ENCODE results near the gene WDR62.

Gene WDR62

GRCh38 chr19:36054733-36055686 lies at the start of gene WDR62:
Gene WDR62, plus strand, starts transcription at chr19:36054897. Its CDS starts 75 bp downstream, at chr19:36054972.
- Histone ChIP-seq H3K4me3 (ENCODE audit: low read depth in 1 of 2, low read length in 2 of 2) (peak within 1 kb of the TSS; percentile 86 to 96), H3K27ac (ENCODE audit: low read length) (peak within 1 kb of the TSS; percentile 94), H3K9me3 (ENCODE audit: control insufficient read depth in 1 of 2, low read length in 2 of 2) (no peaks in the 10 kb centered on the region), H3K36me3 (ENCODE audit: control insufficient read depth in 1 of 2, insufficient read depth in 2 of 2, low read length in 2 of 2) (peaks cover 0 to 7% of the 10 kb centered on the region in 2 donors), H3K27me3 (ENCODE audit: low read depth, low read length) (no peaks in the 10 kb centered on the region), H3K4me1 (ENCODE audit: control insufficient read depth in 1 of 2, insufficient read depth in 2 of 2, low read length in 2 of 2) (peaks cover 0 to 12% of the 10 kb centered on the region in 2 donors)

DNA sequence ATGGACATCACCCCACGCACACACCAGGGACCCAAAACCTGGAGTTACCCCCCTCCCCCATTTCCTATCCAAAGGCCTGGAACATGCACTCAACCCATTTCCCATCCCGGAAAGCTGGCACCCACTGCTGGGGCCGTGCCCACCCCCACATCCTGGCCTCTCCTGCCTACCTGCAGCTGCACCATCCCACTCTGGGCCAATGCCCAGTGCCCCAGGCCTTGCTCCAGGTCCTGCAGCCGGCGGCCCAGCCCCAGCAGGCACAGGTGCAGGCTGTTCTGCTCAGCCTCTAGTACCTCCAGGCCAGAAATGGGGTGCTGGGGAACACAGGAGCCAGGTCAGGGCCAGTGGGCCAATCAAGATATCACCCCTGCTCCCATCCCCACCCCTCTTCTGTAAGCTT lies 47.7 kb upstream of the WDR62 start:
- H3K4me1 ChIP-seq (ENCODE audit: control insufficient read depth in 1 of 2, insufficient read depth in 2 of 2, low read length in 2 of 2): peaks cover 3 to 7% of the 10 kb centered on the region in 2 donors
- no peak overlapping the region for H3K27ac ChIP-seq (ENCODE audit: low read length)
- peaks cover 0 to 5% of the 10 kb centered on the region in 2 donors for H3K36me3 ChIP-seq (ENCODE audit: control insufficient read depth in 1 of 2, insufficient read depth in 2 of 2, low read length in 2 of 2)
- H3K27me3 ChIP-seq (ENCODE audit: low read depth, low read length): no peaks in the 10 kb centered on the region
- H3K4me3 ChIP-seq (ENCODE audit: low read depth in 1 of 2, low read length in 2 of 2): no peak overlapping the region
- H3K9me3 ChIP-seq (ENCODE audit: control insufficient read depth in 1 of 2, low read length in 2 of 2): no peaks in the 10 kb centered on the region

DNA sequence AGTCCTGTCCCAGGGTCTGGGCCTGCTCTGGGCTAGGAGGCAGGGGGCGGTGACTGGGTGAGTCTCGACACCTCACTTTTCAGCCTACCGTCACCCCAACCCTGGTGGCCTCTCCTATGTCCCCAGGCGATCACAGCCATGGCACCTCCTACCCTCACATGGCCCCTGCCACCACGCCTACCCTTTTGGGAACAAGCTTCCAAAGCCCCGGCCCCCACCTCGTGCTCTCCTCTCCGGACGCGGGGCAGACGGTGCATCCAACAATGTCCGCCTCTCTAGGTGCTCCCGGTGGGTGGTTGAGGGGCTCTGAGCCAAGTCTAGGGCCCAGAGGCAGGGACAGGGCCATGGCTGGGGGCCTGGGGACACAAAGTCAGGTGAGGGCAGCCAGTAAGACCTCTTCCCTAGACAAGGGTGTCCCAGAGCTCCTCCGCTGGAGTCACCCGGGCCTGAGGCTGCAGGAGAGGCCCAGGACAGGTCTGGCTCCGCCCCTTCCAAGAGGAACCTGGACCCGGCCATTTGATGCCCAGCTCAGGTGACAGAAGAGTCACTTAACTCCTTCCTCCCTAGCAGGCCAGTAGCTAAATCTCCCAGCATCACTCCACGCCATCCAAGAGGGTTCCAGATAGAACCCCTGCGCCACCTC lies 46.2 kb upstream of the WDR62 start, which contains the start of gene SYNE4:
Gene SYNE4, minus strand, starts transcription at position 478 of the 643 bp plus-strand sequence. Its CDS starts 132 bp downstream, at position 346.
- no peaks in the 10 kb centered on the region for H3K36me3 ChIP-seq (ENCODE audit: control insufficient read depth in 1 of 2, insufficient read depth in 2 of 2, low read length in 2 of 2)
- no peaks in the 10 kb centered on the region for H3K27me3 ChIP-seq (ENCODE audit: low read depth, low read length)
- H3K4me3 ChIP-seq (ENCODE audit: low read depth in 1 of 2, low read length in 2 of 2): peak within 1 kb of the TSS; percentile 33 to 48
- H3K9me3 ChIP-seq (ENCODE audit: control insufficient read depth in 1 of 2, low read length in 2 of 2): no peaks in the 10 kb centered on the region
- no peak within 1 kb of the TSS for H3K27ac ChIP-seq (ENCODE audit: low read length)
- peaks cover 3 to 12% of the 10 kb centered on the region in 2 donors for H3K4me1 ChIP-seq (ENCODE audit: control insufficient read depth in 1 of 2, insufficient read depth in 2 of 2, low read length in 2 of 2)

- no peak overlapping the region for H3K27ac ChIP-seq (ENCODE audit: low read length)
- H3K4me1 ChIP-seq (ENCODE audit: control insufficient read depth in 1 of 2, insufficient read depth in 2 of 2, low read length in 2 of 2): peaks cover 3 to 13% of the 10 kb centered on the region in 2 donors
- no peaks in the 10 kb centered on the region for H3K36me3 ChIP-seq (ENCODE audit: control insufficient read depth in 1 of 2, insufficient read depth in 2 of 2, low read length in 2 of 2)
- no peaks in the 10 kb centered on the region for H3K27me3 ChIP-seq (ENCODE audit: low read depth, low read length)
- H3K4me3 ChIP-seq (ENCODE audit: low read depth in 1 of 2, low read length in 2 of 2): peak overlapping the region; percentile 33 to 48
- no peaks in the 10 kb centered on the region for H3K9me3 ChIP-seq (ENCODE audit: control insufficient read depth in 1 of 2, low read length in 2 of 2)
These were observed 45.5 kb upstream of the WDR62 start for GRCh38 chr19:36009220-36009619.

DNA sequence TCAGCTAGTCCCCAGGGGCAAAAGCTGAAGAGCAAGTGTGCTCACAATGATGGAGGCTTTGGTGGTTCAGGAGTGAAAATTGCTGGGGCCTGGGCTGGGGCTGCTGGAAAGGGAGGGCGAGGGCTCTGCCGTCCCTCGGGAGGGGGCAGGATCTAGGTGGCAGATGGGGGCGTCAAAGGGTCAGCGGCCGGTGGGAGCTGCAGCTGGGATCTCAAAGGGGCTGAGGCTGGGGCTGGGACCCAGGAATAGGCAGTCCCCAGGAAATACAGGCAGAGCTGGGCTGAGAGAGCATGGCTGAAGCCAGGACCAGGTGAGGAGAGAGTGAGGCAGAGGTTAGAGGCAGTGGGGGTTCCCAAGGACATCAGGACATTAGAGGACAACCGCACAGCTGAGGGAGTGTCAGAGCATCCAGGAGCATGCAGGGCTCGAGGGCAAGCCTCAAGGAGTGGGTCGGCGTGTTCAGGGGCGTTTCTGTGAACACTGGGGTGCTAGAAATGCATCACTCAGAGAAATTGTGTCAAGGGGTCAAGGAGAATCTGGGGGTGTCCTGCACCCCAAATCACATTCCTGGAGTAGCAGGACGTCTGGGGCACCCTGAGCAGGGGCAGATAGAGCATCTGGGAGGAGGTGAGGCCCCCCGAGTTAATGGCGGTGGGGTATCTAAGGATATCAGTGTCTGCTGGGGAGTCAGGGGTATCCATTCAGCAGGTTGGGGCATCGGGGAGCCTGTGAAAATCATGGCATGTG lies 44.9 kb upstream of the WDR62 start:
- Histone ChIP-seq H3K27me3 (ENCODE audit: low read depth, low read length) (no peaks in the 10 kb centered on the region), H3K9me3 (ENCODE audit: control insufficient read depth in 1 of 2, low read length in 2 of 2) (no peaks in the 10 kb centered on the region), H3K36me3 (ENCODE audit: control insufficient read depth in 1 of 2, insufficient read depth in 2 of 2, low read length in 2 of 2) (no peaks in the 10 kb centered on the region), H3K4me3 (ENCODE audit: low read depth in 1 of 2, low read length in 2 of 2) (peak overlapping the region; percentile 33 to 48), H3K4me1 (ENCODE audit: control insufficient read depth in 1 of 2, insufficient read depth in 2 of 2, low read length in 2 of 2) (peaks cover 6 to 17% of the 10 kb centered on the region in 2 donors), H3K27ac (ENCODE audit: low read length) (no peak overlapping the region)

DNA sequence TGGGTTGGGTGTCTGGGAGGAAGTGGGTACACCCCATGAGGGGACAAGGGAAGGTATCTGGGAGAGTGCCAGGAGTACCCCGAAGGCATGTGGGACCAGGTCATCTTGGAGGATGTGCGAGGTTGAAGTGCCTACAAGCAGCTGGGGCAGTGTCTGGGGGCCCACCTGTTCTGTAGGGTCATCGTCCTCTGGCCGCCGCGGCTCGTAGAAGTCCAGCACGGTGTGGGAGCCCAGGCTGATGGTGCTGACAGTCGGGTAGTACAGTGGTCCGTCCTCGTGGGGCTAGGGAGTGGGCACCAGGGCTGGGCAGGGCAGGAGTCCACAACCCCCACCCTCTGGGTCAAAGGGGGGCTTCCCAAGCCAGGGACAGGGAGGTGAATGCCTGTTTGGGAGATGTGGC lies 44.3 kb upstream of the WDR62 start:
- no peak overlapping the region for H3K4me3 ChIP-seq (ENCODE audit: low read depth in 1 of 2, low read length in 2 of 2)
- peaks cover 6 to 18% of the 10 kb centered on the region in 2 donors for H3K4me1 ChIP-seq (ENCODE audit: control insufficient read depth in 1 of 2, insufficient read depth in 2 of 2, low read length in 2 of 2)
- no peaks in the 10 kb centered on the region for H3K27me3 ChIP-seq (ENCODE audit: low read depth, low read length)
- H3K27ac ChIP-seq (ENCODE audit: low read length): no peak overlapping the region
- H3K36me3 ChIP-seq (ENCODE audit: control insufficient read depth in 1 of 2, insufficient read depth in 2 of 2, low read length in 2 of 2): no peaks in the 10 kb centered on the region
- H3K9me3 ChIP-seq (ENCODE audit: control insufficient read depth in 1 of 2, low read length in 2 of 2): no peaks in the 10 kb centered on the region

- Histone ChIP-seq H3K27ac (ENCODE audit: low read length) (peak overlapping the region; percentile 94), H3K27me3 (ENCODE audit: low read depth, low read length) (no peaks in the 10 kb centered on the region), H3K36me3 (ENCODE audit: control insufficient read depth in 1 of 2, insufficient read depth in 2 of 2, low read length in 2 of 2) (peaks cover 4 to 27% of the 10 kb centered on the region in 2 donors), H3K4me3 (ENCODE audit: low read depth in 1 of 2, low read length in 2 of 2) (peak overlapping the region; percentile 82 to 87), H3K4me1 (ENCODE audit: control insufficient read depth in 1 of 2, insufficient read depth in 2 of 2, low read length in 2 of 2) (peaks cover 6 to 18% of the 10 kb centered on the region in 2 donors), H3K9me3 (ENCODE audit: control insufficient read depth in 1 of 2, low read length in 2 of 2) (no peaks in the 10 kb centered on the region)
These were observed 41.3 kb upstream of the WDR62 start for GRCh38 chr19:36013280-36014011.

- Histone ChIP-seq H3K9me3 (ENCODE audit: control insufficient read depth in 1 of 2, low read length in 2 of 2) (no peaks in the 10 kb centered on the region), H3K4me3 (ENCODE audit: low read depth in 1 of 2, low read length in 2 of 2) (peak within 1 kb of the TSS; percentile 82 to 87), H3K36me3 (ENCODE audit: control insufficient read depth in 1 of 2, insufficient read depth in 2 of 2, low read length in 2 of 2) (peaks cover 4 to 27% of the 10 kb centered on the region in 2 donors), H3K27ac (ENCODE audit: low read length) (peak within 1 kb of the TSS; percentile 94), H3K27me3 (ENCODE audit: low read depth, low read length) (no peaks in the 10 kb centered on the region), H3K4me1 (ENCODE audit: control insufficient read depth in 1 of 2, insufficient read depth in 2 of 2, low read length in 2 of 2) (peaks cover 3 to 18% of the 10 kb centered on the region in 2 donors)
These were observed 40.4 kb upstream of the WDR62 start, which contains the start of gene ALKBH6 for GRCh38 chr19:36014012-36014924. Gene ALKBH6, minus strand, starts transcription at chr19:36014213. Its CDS starts 816 bp downstream, at chr19:36013397.

- Histone ChIP-seq H3K27me3 (ENCODE audit: low read depth, low read length) (no peaks in the 10 kb centered on the region), H3K9me3 (ENCODE audit: control insufficient read depth in 1 of 2, low read length in 2 of 2) (no peaks in the 10 kb centered on the region), H3K4me3 (ENCODE audit: low read depth in 1 of 2, low read length in 2 of 2) (no peak overlapping the region), H3K27ac (ENCODE audit: low read length) (no peak overlapping the region), H3K4me1 (ENCODE audit: control insufficient read depth in 1 of 2, insufficient read depth in 2 of 2, low read length in 2 of 2) (peaks cover 3 to 5% of the 10 kb centered on the region in 2 donors), H3K36me3 (ENCODE audit: control insufficient read depth in 1 of 2, insufficient read depth in 2 of 2, low read length in 2 of 2) (peaks cover 9 to 56% of the 10 kb centered on the region in 2 donors)
These were observed 35.5 kb upstream of the WDR62 start for GRCh38 chr19:36019061-36019670.

All from muscle layer of duodenum (tissue), 2 donors.